Neuronal stem cell (in vitro differentiated cells): ENCODE data around the gene UBN1.
"Not testable (repeated sequence)": the region's sequence is repeated elsewhere in the genome, so short reads cannot be mapped to it uniquely, and the experiment has no call there.

Source experiments
- DNase-seq: peaks from one replicate; pipeline ENCODE4 v3.0.0-alpha.2; 2013; ENCODE audit warnings: low spot score
- H2AFZ ChIP-seq: one replicate; pipeline ENCODE4 v1.6.1; 2013; ENCODE audit warnings: mild to moderate bottlenecking, low read length, inconsistent platforms
- H2AK5ac ChIP-seq: 2 replicates; pipeline ENCODE4 v1.6.1; 2013; ENCODE audit warnings: low read depth, mild to moderate bottlenecking, inconsistent platforms, low read length, moderate library complexity, mixed read lengths
- H2BK120ac ChIP-seq: 2 replicates; pipeline ENCODE4 v1.6.1; 2013; ENCODE audit warnings: low read depth, mild to moderate bottlenecking, inconsistent platforms, low read length, moderate library complexity, mixed read lengths
- H2BK12ac ChIP-seq: one replicate; pipeline ENCODE4 v1.6.1; 2013; ENCODE audit warnings: low read length, inconsistent platforms
- H2BK15ac ChIP-seq: 2 replicates; pipeline ENCODE4 v1.6.1; 2013; ENCODE audit warnings: mild to moderate bottlenecking, low read length, inconsistent platforms, mixed read lengths
- H2BK5ac ChIP-seq: one replicate; pipeline ENCODE4 v1.6.1; 2013; ENCODE audit warnings: inconsistent platforms, mild to moderate bottlenecking, low read length, moderate library complexity
- H3K14ac ChIP-seq: one replicate; pipeline ENCODE4 v1.6.1; 2013; ENCODE audit warnings: low read length, inconsistent platforms
- H3K18ac ChIP-seq: 2 replicates; pipeline ENCODE4 v1.6.1; 2013; ENCODE audit warnings: low read length, inconsistent platforms
- H3K23ac ChIP-seq: 2 replicates; pipeline ENCODE4 v1.6.1; 2013; ENCODE audit warnings: low read depth, mild to moderate bottlenecking, mixed read lengths, low read length, inconsistent platforms; ENCODE audit not compliant: poor library complexity
- H3K27ac ChIP-seq: replicated peaks from 3 replicates; pipeline ENCODE4 v1.5.1; 2013; ENCODE audit warnings: low read length, inconsistent platforms
- H3K27me3 ChIP-seq, 3 experiments: 2 replicates each; pipeline ENCODE4 v1.6.1; 2013; ENCODE audit warnings: low read length in 3 of 3, mild to moderate bottlenecking in 2 of 3, inconsistent platforms in 1 of 3, low read depth in 1 of 3, mixed read lengths in 1 of 3, moderate library complexity in 1 of 3; ENCODE audit not compliant: control insufficient read depth in 3 of 3, insufficient read depth in 3 of 3
- H3K36me3 ChIP-seq, 2 donors: replicated peaks in 1 of 2; 2 replicates each; pipeline ENCODE4 v1.6.1; 2013; ENCODE audit warnings: low read length in 2 of 2; ENCODE audit not compliant: control insufficient read depth in 2 of 2, insufficient read depth in 2 of 2
- H3K4ac ChIP-seq: 2 replicates; pipeline ENCODE4 v1.6.1; 2013; ENCODE audit warnings: inconsistent platforms, mild to moderate bottlenecking, low read length, moderate library complexity
- H3K4me1 ChIP-seq, 2 donors: 1 replicate in 1 of 2; 2 replicates in 1 of 2; pipeline ENCODE4 v1.6.1; 2013; ENCODE audit warnings: low read length in 2 of 2, low read depth in 1 of 2; ENCODE audit not compliant: control insufficient read depth in 2 of 2, insufficient read depth in 1 of 2
- H3K4me2 ChIP-seq: one replicate; pipeline ENCODE4 v1.6.1; 2013; ENCODE audit warnings: mild to moderate bottlenecking, low read length, inconsistent platforms; ENCODE audit not compliant: insufficient read depth, poor library complexity, severe bottlenecking
- H3K4me3 ChIP-seq, 2 donors: 2 replicates each; pipeline ENCODE4 v1.5.1; 2013; ENCODE audit warnings: low read length in 2 of 2, mild to moderate bottlenecking in 2 of 2, inconsistent platforms in 1 of 2, moderate library complexity in 1 of 2
- H3K79me1 ChIP-seq: one replicate; pipeline ENCODE4 v1.6.1; 2013; ENCODE audit warnings: low read depth, mild to moderate bottlenecking, inconsistent platforms, low read length, moderate library complexity
- H3K9ac ChIP-seq: one replicate; pipeline ENCODE4 v1.6.1; 2013; ENCODE audit warnings: mild to moderate bottlenecking, low read depth, low read length, inconsistent platforms; ENCODE audit not compliant: poor library complexity
- H3K9me3 ChIP-seq, 2 donors: replicated peaks in 1 of 2; 2 replicates each; pipeline versions ENCODE3 to v1.6.1; 2013; ENCODE audit warnings: low read length in 2 of 2, mild to moderate bottlenecking in 2 of 2, inconsistent platforms in 1 of 2, low read depth in 1 of 2, mixed read lengths in 1 of 2, moderate library complexity in 1 of 2; ENCODE audit not compliant: control insufficient read depth in 2 of 2, insufficient read depth in 1 of 2
- H4K8ac ChIP-seq: one replicate; pipeline ENCODE4 v1.6.1; 2013; ENCODE audit warnings: low read depth, mild to moderate bottlenecking, inconsistent platforms, low read length, moderate library complexity
- H4K91ac ChIP-seq: one replicate; pipeline ENCODE4 v1.6.1; 2013; ENCODE audit warnings: low read length, low read depth, mild to moderate bottlenecking, inconsistent platforms; ENCODE audit not compliant: poor library complexity
- WGBS, 2 donors: extraction: QIAGEN DNeasy Blood & Tissue Kit; methylation state at CpG; one replicate each; pipeline ENCODE4 v1.1.7; 2013; ENCODE audit warnings: missing lambda C conversion rate in 2 of 2, mixed read lengths in 1 of 2; ENCODE audit not compliant: insufficient read length in 2 of 2, insufficient replicate concordance in 1 of 2; ENCODE audit errors: extremely low coverage in 2 of 2; 5-methylcytosine and 5-hydroxymethylcytosine counted together

UBN1 gene

GRCh38 chr16:4895366-4895765, 48.1 kb downstream of the UBN1 start:
- Histone ChIP-seq H3K36me3 (peaks cover 0 to 2% of the 10 kb centered on the region in 2 donors), H3K4ac (no peak overlapping the region), H3K79me1 (no peaks in the 10 kb centered on the region), H3K27me3 (no peaks in the 10 kb centered on the region), H2AFZ (no peak overlapping the region), H3K14ac (no peak overlapping the region), H4K91ac (no peak overlapping the region), H2BK15ac (no peak overlapping the region), H3K9ac (no peak overlapping the region), H2BK12ac (no peak overlapping the region), H3K27ac (no peak overlapping the region), H4K8ac (no peak overlapping the region), H3K18ac (peak overlapping the region; percentile 24), H3K23ac (no peak overlapping the region), H3K4me1 (no peaks in the 10 kb centered on the region), H3K9me3 (peaks cover 3 to 4% of the 10 kb centered on the region in 2 donors), H2BK120ac (peak overlapping the region; percentile 47), H2BK5ac (peak overlapping the region; percentile 35), H2AK5ac (no peak overlapping the region), H3K4me2 (no peak overlapping the region), H3K4me3 (no peak overlapping the region)
- no CpG with 5 or more reads among the region's 13 CpGs for WGBS, 2 donors
- no peak for DNase-seq

- H2BK120ac ChIP-seq, DNase-seq, H2BK12ac ChIP-seq, H3K14ac ChIP-seq, H4K8ac ChIP-seq, H4K91ac ChIP-seq, H3K4me3 ChIP-seq, H2BK15ac ChIP-seq, H3K27ac ChIP-seq, H3K4me1 ChIP-seq, H2AK5ac ChIP-seq, H3K79me1 ChIP-seq, H3K4ac ChIP-seq, H2BK5ac ChIP-seq, H3K18ac ChIP-seq, H3K4me2 ChIP-seq, H3K27me3 ChIP-seq, H3K36me3 ChIP-seq, H3K9ac ChIP-seq, H3K9me3 ChIP-seq, H3K23ac ChIP-seq, H2AFZ ChIP-seq: not testable (repeated sequence)
- no CpG with 5 or more reads among the region's 9 CpGs for WGBS, 2 donors
These were observed 49.5 kb downstream of the UBN1 start for GRCh38 chr16:4896761-4897160.

- no peak overlapping the region for H2BK5ac ChIP-seq
- H3K79me1 ChIP-seq, result no peaks in the 10 kb centered on the region
- H4K8ac ChIP-seq, result no peak overlapping the region
- peak overlapping the region; percentile 57 for H3K18ac ChIP-seq
- no peak overlapping the region for H4K91ac ChIP-seq
- H3K27me3 ChIP-seq, result no peaks in the 10 kb centered on the region
- no peak overlapping the region for H2BK120ac ChIP-seq
- H3K9ac ChIP-seq, result no peak overlapping the region
- no CpG with 5 or more reads among the region's 7 CpGs for WGBS, 2 donors
- no peaks in the 10 kb centered on the region for H3K36me3 ChIP-seq
- DNase-seq, result no peak
- H2BK12ac ChIP-seq, result peak overlapping the region; percentile 73
- peak overlapping the region; percentile 45 for H2AFZ ChIP-seq
- no peak overlapping the region for H2BK15ac ChIP-seq
- H3K23ac ChIP-seq, result peak overlapping the region; percentile 0
- H3K4ac ChIP-seq, result no peak overlapping the region
- no peak overlapping the region for H2AK5ac ChIP-seq
- H3K27ac ChIP-seq, result no peak overlapping the region
- peaks cover 3 to 4% of the 10 kb centered on the region in 2 donors for H3K9me3 ChIP-seq
- no peak overlapping the region for H3K14ac ChIP-seq
- no peak overlapping the region for H3K4me2 ChIP-seq
- no peaks in the 10 kb centered on the region for H3K4me1 ChIP-seq
- H3K4me3 ChIP-seq, result no peak overlapping the region
These were observed 50.0 kb downstream of the UBN1 start for GRCh38 chr16:4897328-4897727.

- no peak overlapping the region for H2AFZ ChIP-seq
- no peaks in the 10 kb centered on the region for H3K36me3 ChIP-seq
- no peaks in the 10 kb centered on the region for H3K4me1 ChIP-seq
- H4K91ac ChIP-seq, result no peak overlapping the region
- no peak overlapping the region for H2BK5ac ChIP-seq
- no peak overlapping the region for H3K27ac ChIP-seq
- H3K4me2 ChIP-seq, result no peak overlapping the region
- no peak overlapping the region for H2BK120ac ChIP-seq
- H3K4me3 ChIP-seq, result no peak overlapping the region
- no peak overlapping the region for H2BK12ac ChIP-seq
- H3K23ac ChIP-seq, result no peak overlapping the region
- no CpG with 5 or more reads among the region's 28 CpGs for WGBS, 2 donors
- no peak overlapping the region for H3K18ac ChIP-seq
- no peak overlapping the region for H3K9ac ChIP-seq
- no peak overlapping the region for H3K4ac ChIP-seq
- no peak overlapping the region for H3K14ac ChIP-seq
- H2AK5ac ChIP-seq, result peak overlapping the region; percentile 56
- DNase-seq, result no peak
- H2BK15ac ChIP-seq, result peak overlapping the region; percentile 74
- peaks cover 3 to 4% of the 10 kb centered on the region in 2 donors for H3K9me3 ChIP-seq
- H3K27me3 ChIP-seq, result no peaks in the 10 kb centered on the region
- H4K8ac ChIP-seq, result no peak overlapping the region
- no peaks in the 10 kb centered on the region for H3K79me1 ChIP-seq
These were observed 51.7 kb downstream of the UBN1 start for GRCh38 chr16:4898811-4899473.
